Astrocyte of the spinal cord (primary cell): Measurements from ENCODE around the gene LNP1.
"Not testable (repeated sequence)": the region's sequence is repeated elsewhere in the genome, so short reads cannot be mapped to it uniquely, and the experiment has no call there.

Experiments
- DNase-seq: peaks from one replicate; pipeline ENCODE4 v3.0.0; 2011; ENCODE audit warnings: low read depth, low spot score
- H3K4me3 ChIP-seq: 2 replicates; pipeline ENCODE4 v1.5.1; 2011; ENCODE audit warnings: low read depth, mild to moderate bottlenecking, low read length, moderate library complexity
- CTCF ChIP-seq: IDR thresholded peaks from 2 replicates; pipeline ENCODE4 v1.5.1; 2012; ENCODE audit warnings: low read depth, mild to moderate bottlenecking, low read length, inconsistent platforms
- in situ Hi-C: cut with HindIII; loops from 2 replicates; pipeline ENCODE4 v1.10.0; 2017; ENCODE audit warnings: low sequenced_read_pairs

Gene LNP1

GRCh38 chr3:100400780-100401673, at the start of gene LNP1, which contains the start of gene TOMM70:
Gene LNP1 (plus strand): TSS chr3:100401539. CDS start chr3:100429730, 28,191 bp downstream.
Gene TOMM70 (minus strand): TSS chr3:100401089. CDS start chr3:100400949, 140 bp downstream.
- peak within 1 kb of the TSS; percentile 79 for H3K4me3 ChIP-seq
- peak; percentile 97 for DNase-seq
- no peak for TF ChIP-seq CTCF
- in situ Hi-C loops = no loop called here

GRCh38 chr3:100351770-100352169, 49.6 kb upstream of the LNP1 start:
- DNase-seq = not testable (repeated sequence)

GRCh38 chr3:100352296-100353231, 48.8 kb upstream of the LNP1 start:
- no peak for TF ChIP-seq CTCF
- in situ Hi-C loops = no loop called here
- no peak overlapping the region for H3K4me3 ChIP-seq
- no peak for DNase-seq

More at GRCh38 chr3:100351770-100352169, 49.6 kb upstream of the LNP1 start:
- H3K4me3 ChIP-seq, in situ Hi-C loops: not testable (repeated sequence)

- in situ Hi-C loops = no loop called here
- no peak overlapping the region for H3K4me3 ChIP-seq
- DNase-seq = peak; percentile 45
- TF ChIP-seq CTCF = no peak
Observed at GRCh38 chr3:100354850-100355249, 46.5 kb upstream of the LNP1 start.

GRCh38 chr3:100358413-100358812, 42.9 kb upstream of the LNP1 start:
- in situ Hi-C loops = no loop called here
- no peak for TF ChIP-seq CTCF
- no peak overlapping the region for H3K4me3 ChIP-seq
- DNase-seq = no peak

GRCh38 chr3:100359035-100359434, 42.3 kb upstream of the LNP1 start:
- DNase-seq = no peak
- in situ Hi-C loops = no loop called here
- TF ChIP-seq CTCF = no peak
- no peak overlapping the region for H3K4me3 ChIP-seq
